GM19395 (cell line): ENCODE measurements around the gene AKR1C4.
"Not testable (repeated sequence)": the region's sequence is repeated elsewhere in the genome, so short reads cannot be mapped to it uniquely, and the experiment has no call there.

Source experiments
- ATAC-seq: cut with Tn5 transposase; IDR thresholded peaks from one replicate; pipeline ENCODE4 v1.9.1; 2021; ENCODE audit warnings: mild to moderate bottlenecking, moderate library complexity; ENCODE audit not compliant: unreplicated experiment

Gene AKR1C4

GRCh38 chr10:5196702-5197113 lies at the start of gene AKR1C4:
Gene AKR1C4 (plus strand): TSS chr10:5196837. CDS start chr10:5196868, 31 bp downstream.
- no peak for ATAC-seq

- no peak for ATAC-seq
These were observed 49.8 kb upstream of the AKR1C4 start for GRCh38 chr10:5146920-5147254.

- no peak for ATAC-seq
These were observed 49.2 kb upstream of the AKR1C4 start for GRCh38 chr10:5147255-5147980.

GRCh38 chr10:5147981-5148677 lies 48.5 kb upstream of the AKR1C4 start:
- ATAC-seq: no peak

- ATAC-seq: no peak
These were observed 48.0 kb upstream of the AKR1C4 start for GRCh38 chr10:5148678-5149032.

GRCh38 chr10:5151076-5151475 lies 45.6 kb upstream of the AKR1C4 start:
- ATAC-seq: no peak

GRCh38 chr10:5155951-5156350 lies 40.7 kb upstream of the AKR1C4 start:
- ATAC-seq: no peak

- no peak for ATAC-seq
These were observed 39.1 kb upstream of the AKR1C4 start for GRCh38 chr10:5157501-5157900.

GRCh38 chr10:5159126-5159525 lies 37.5 kb upstream of the AKR1C4 start:
- ATAC-seq: no peak

- no peak for ATAC-seq
These were observed 33.1 kb upstream of the AKR1C4 start for GRCh38 chr10:5163487-5163886.

- ATAC-seq: no peak
These were observed 30.9 kb upstream of the AKR1C4 start for GRCh38 chr10:5165738-5166137.

- ATAC-seq: no peak
These were observed 27.7 kb upstream of the AKR1C4 start for GRCh38 chr10:5168897-5169420.

- not testable (repeated sequence) for ATAC-seq
These were observed 21.1 kb upstream of the AKR1C4 start for GRCh38 chr10:5175581-5175980.

- not testable (repeated sequence) for ATAC-seq
These were observed 16.1 kb upstream of the AKR1C4 start for GRCh38 chr10:5180503-5180902.

- ATAC-seq: no peak
These were observed 12.7 kb upstream of the AKR1C4 start for GRCh38 chr10:5183923-5184322.

GRCh38 chr10:5184987-5185775 lies 11.5 kb upstream of the AKR1C4 start, which contains the start of gene AKR1C8:
Gene AKR1C8 (minus strand): TSS chr10:5185150. CDS start chr10:5185104, 46 bp downstream.
- ATAC-seq: no peak

- ATAC-seq: no peak
These were observed 8.8 kb upstream of the AKR1C4 start for GRCh38 chr10:5187867-5188266.

GRCh38 chr10:5188358-5188757 lies 8.3 kb upstream of the AKR1C4 start:
- no peak for ATAC-seq

- no peak for ATAC-seq
These were observed 2.2 kb upstream of the AKR1C4 start for GRCh38 chr10:5194431-5194830.

GRCh38 chr10:5195727-5196374 lies 786 bp upstream of the AKR1C4 start:
- no peak for ATAC-seq

- ATAC-seq: no peak
These were observed 1.7 kb downstream of the AKR1C4 start for GRCh38 chr10:5198386-5198785.
